Esophagus muscularis mucosa (tissue), 4 donors: ENCODE data around the gene GPC4. TPM values are rescaled to one million over a fixed set of nuclear protein-coding genes. Genes with fewer than 3 reads are reported as not detected.

ENCODE experiments used
- DNase-seq: peaks from one replicate; pipeline ENCODE4 v3.0.0-alpha.2; 2017; ENCODE audit errors: extremely low spot score
- H3K27ac ChIP-seq, 4 donors: fragments of 200-600 bp; sonication (generic); replicated peaks in 1 of 4; 1 replicate in 3 of 4; 2 replicates in 1 of 4; pipeline ENCODE4 v1.5.1; 2016 to 2019; ENCODE audit warnings: mild to moderate bottlenecking in 1 of 4
- H3K27me3 ChIP-seq, 4 donors: fragments of 200-600 bp; sonication (generic); one replicate each; pipeline versions ENCODE4 v1.5.1 to v1.6.0; 2016 to 2019
- H3K36me3 ChIP-seq, 4 donors: fragments of 200-600 bp; sonication (generic); one replicate each; pipeline ENCODE4 v1.5.1; 2016 to 2019
- H3K4me1 ChIP-seq, 4 donors: fragments of 200-600 bp; sonication (generic); one replicate each; pipeline ENCODE4 v1.5.1; 2016 to 2019
- H3K4me3 ChIP-seq, 4 donors: fragments of 200-600 bp; sonication (generic); 1 replicate in 2 of 4; 2 replicates in 2 of 4; pipeline ENCODE4 v1.5.1; 2016 to 2019; ENCODE audit warnings: mild to moderate bottlenecking in 4 of 4, moderate library complexity in 1 of 4
- H3K9me3 ChIP-seq, 4 donors: fragments of 200-600 bp; sonication (generic); 1 replicate in 3 of 4; 2 replicates in 1 of 4; pipeline ENCODE4 v1.5.1; 2016 to 2019
- CTCF ChIP-seq, 3 experiments: fragments of 200-600 bp in 2 of 3; fragments of 450-650 bp in 1 of 3; sonication (generic) in 2 of 3; IDR thresholded peaks; one replicate each; pipeline ENCODE4 v1.5.1; 2017 to 2019; ENCODE audit warnings: antibody characterized with exemption in 3 of 3, mild to moderate bottlenecking in 2 of 3, moderate library complexity in 1 of 3
- EP300 ChIP-seq: sonication (generic); formaldehyde crosslinking; IDR thresholded peaks from one replicate; pipeline ENCODE4 v1.6.1; 2017; ENCODE audit warnings: antibody characterized with exemption
- POLR2A ChIP-seq: fragments of 450-650 bp; IDR thresholded peaks from one replicate; pipeline ENCODE4 v1.6.1; 2017; ENCODE audit warnings: antibody characterized with exemption, moderate library complexity, mild to moderate bottlenecking, low read depth
- POLR2AphosphoS5 ChIP-seq, 2 donors: sonication (generic); formaldehyde crosslinking; IDR thresholded peaks; one replicate each; pipeline ENCODE4 v1.6.1; 2017; ENCODE audit warnings: antibody characterized with exemption in 2 of 2
- WGBS: methylation state at CpG from one replicate; pipeline ENCODE4 v1.1.5; 2018; 5-methylcytosine and 5-hydroxymethylcytosine counted together
- intact Hi-C: fragments of 100-400 bp; cut with DNase I; formaldehyde crosslinking; loops from one replicate; pipeline ENCODE4 v1.15.1; 2023
- total RNA-seq, 4 donors: library from RNA; depleted of rRNA; stranded (reverse); fragments of >200 nt; gene quantifications; one replicate each; pipeline versions ENCODE4 v1.1.0 to v1.2.1, GENCODE V29; 2016

GPC4 gene
- total RNA-seq, 4 donors from 2014 or later: 54.3 to 91.2 (median 80.3) TPM

DNA sequence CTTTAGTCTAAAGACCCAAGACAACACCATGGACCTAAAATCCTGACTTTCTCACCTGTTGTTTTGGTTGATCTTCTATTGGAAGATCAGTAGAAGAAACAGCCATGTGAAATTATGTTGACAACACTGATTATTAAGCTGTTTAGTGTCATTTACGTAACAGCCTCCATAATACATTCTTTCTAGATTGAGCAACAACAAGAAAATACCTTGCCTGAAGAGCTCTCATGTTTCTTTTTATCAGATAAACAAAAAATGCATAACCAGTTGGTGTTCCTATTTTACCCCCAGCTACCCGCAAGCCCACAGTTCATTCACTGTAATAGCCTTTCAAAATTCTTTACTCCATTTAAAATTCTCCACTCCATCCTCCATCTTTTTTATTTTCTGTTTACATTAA, 20.5 kb downstream of the GPC4 start:
- no peaks in the 10 kb centered on the region for H3K9me3 ChIP-seq
- H3K36me3 ChIP-seq: no peaks in the 10 kb centered on the region
- no peak overlapping the region for H3K4me3 ChIP-seq
- H3K27ac ChIP-seq: no peak overlapping the region
- 92% methylated on average over 2 of the region's 2 CpGs for WGBS
- peaks cover 0 to 63% (median 47%) of the 10 kb centered on the region in 4 donors for H3K4me1 ChIP-seq
- intact Hi-C loops: no loop called here
- no peak for DNase-seq
- no peak for TF ChIP-seq CTCF (IDR thresholded peaks at IDR 0.05)
- TF ChIP-seq POLR2A: no peak
- TF ChIP-seq EP300: no peak
- TF ChIP-seq POLR2AphosphoS5 (IDR thresholded peaks at IDR 0.05): no peak
- H3K27me3 ChIP-seq: no peaks in the 10 kb centered on the region

- DNase-seq: no peak
- intact Hi-C loops: no loop called here
- Histone ChIP-seq H3K36me3 (no peaks in the 10 kb centered on the region), H3K9me3 (no peaks in the 10 kb centered on the region), H3K4me3 (no peak overlapping the region), H3K27ac (no peak overlapping the region), H3K4me1 (peaks cover 0 to 66% (median 56%) of the 10 kb centered on the region in 4 donors), H3K27me3 (no peaks in the 10 kb centered on the region)
- 70% methylated on average over 8 of the region's 8 CpGs for WGBS
- TF ChIP-seq POLR2AphosphoS5 (IDR thresholded peaks at IDR 0.05): no peak
- no peak for TF ChIP-seq POLR2A
- TF ChIP-seq CTCF (IDR thresholded peaks at IDR 0.05): no peak
- no peak for TF ChIP-seq EP300
Observed at GRCh38 chrX:133392671-133393070, 22.6 kb downstream of the GPC4 start.

DNA sequence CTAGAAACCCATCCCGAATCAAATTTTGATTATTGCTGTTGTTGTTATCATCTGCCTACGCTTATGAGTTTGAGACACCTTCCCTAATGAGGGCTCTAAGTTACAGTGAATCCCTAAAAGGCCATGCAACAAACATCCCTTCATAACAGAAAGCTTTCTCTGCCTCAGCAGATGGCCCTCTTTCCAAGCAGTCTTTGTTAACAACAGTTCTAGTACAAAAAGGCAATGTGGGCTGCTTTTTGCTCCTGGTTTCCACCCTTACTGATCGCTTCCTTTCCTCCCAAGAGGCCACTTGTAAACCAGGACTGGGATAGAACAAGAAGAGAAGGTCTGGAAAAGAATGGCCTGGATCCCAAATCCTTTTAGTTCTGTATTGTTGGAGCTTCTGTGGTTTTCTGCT, 24.2 kb downstream of the GPC4 start:
- Histone ChIP-seq H3K27me3 (no peaks in the 10 kb centered on the region), H3K4me1 (peaks cover 0 to 70% (median 55%) of the 10 kb centered on the region in 4 donors), H3K9me3 (no peaks in the 10 kb centered on the region), H3K4me3 (no peak overlapping the region), H3K36me3 (no peaks in the 10 kb centered on the region), H3K27ac (peak overlapping the region in 2 of 4 donors; percentile 34 to 37)
- intact Hi-C loops: no loop called here
- no peak for DNase-seq
- WGBS: 60% methylated on average over 3 of the region's 3 CpGs
- TF ChIP-seq POLR2A: no peak
- TF ChIP-seq CTCF (IDR thresholded peaks at IDR 0.05): no peak
- no peak for TF ChIP-seq POLR2AphosphoS5 (IDR thresholded peaks at IDR 0.05)
- TF ChIP-seq EP300: no peak

DNA sequence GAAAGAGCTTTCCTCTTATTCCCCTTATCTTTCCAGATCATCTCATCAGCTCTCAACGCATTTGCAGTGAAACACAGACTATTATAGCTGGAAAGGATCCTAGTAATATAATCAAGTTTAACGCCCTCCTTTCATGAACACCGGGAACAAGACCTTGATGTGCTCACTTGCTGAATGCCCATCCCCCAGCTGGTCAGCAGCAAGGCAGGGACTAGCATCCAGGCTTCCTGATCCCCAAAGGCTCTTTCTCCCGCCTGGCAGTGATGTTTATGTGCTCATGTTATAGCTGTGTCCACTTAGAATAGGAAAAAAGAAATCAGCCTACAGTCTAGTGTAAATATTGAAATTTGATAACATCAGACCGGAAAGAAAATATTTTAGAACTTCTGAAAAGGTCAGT, 24.6 kb downstream of the GPC4 start:
- TF ChIP-seq POLR2AphosphoS5 (IDR thresholded peaks at IDR 0.05) (no peak), POLR2A (no peak), EP300 (no peak), CTCF (IDR thresholded peaks at IDR 0.05) (no peak)
- Histone ChIP-seq H3K9me3 (no peaks in the 10 kb centered on the region), H3K27ac (peak overlapping the region in 2 of 4 donors; percentile 34 to 37), H3K4me1 (peaks cover 0 to 74% (median 59%) of the 10 kb centered on the region in 4 donors), H3K36me3 (no peaks in the 10 kb centered on the region), H3K4me3 (no peak overlapping the region), H3K27me3 (no peaks in the 10 kb centered on the region)
- WGBS: 59% methylated on average over 5 of the region's 5 CpGs
- no peak for DNase-seq
- intact Hi-C loops: no loop called here

DNA sequence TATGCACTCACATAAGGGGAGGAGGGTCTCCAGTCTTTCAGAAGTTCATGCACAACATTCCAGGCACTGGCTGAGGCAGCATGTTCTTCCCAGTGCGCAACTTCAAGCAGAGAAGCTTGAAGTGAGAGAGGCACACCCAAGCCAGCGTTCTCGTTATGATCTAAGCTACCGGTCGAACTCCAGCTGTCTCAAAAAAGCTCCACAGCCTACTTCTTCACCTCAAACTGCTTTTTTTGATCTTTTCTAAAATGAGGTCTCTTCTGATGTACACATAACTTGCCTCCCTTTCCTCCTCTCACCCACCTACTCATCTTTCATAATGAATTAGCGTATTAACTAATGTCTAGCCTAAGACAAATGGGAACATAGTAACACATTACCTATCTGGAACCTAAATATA, 25.3 kb downstream of the GPC4 start:
- TF ChIP-seq POLR2A: no peak
- TF ChIP-seq CTCF (IDR thresholded peaks at IDR 0.05): no peak
- no peak for TF ChIP-seq POLR2AphosphoS5 (IDR thresholded peaks at IDR 0.05)
- no peak for TF ChIP-seq EP300
- H3K4me1 ChIP-seq: peaks cover 0 to 81% (median 65%) of the 10 kb centered on the region in 4 donors

More for the DNA sequence above, 25.3 kb downstream of the GPC4 start:
- intact Hi-C loops: no loop called here
- Histone ChIP-seq H3K27ac (peak overlapping the region in 1 of 4 donors; percentile 34), H3K36me3 (no peaks in the 10 kb centered on the region), H3K27me3 (no peaks in the 10 kb centered on the region), H3K9me3 (no peaks in the 10 kb centered on the region), H3K4me3 (no peak overlapping the region)
- no peak for DNase-seq
- WGBS: 72% methylated on average over 6 of the region's 6 CpGs
